GM18517 (cell line): ENCODE measurements around the gene ACHE.
"Not testable (repeated sequence)": the region's sequence is repeated elsewhere in the genome, so short reads cannot be mapped to it uniquely, and the experiment has no call there.

ENCODE experiments used
- ATAC-seq: cut with Tn5 transposase; IDR thresholded peaks from one replicate; pipeline ENCODE4 v1.9.1; 2021; ENCODE audit warnings: mild to moderate bottlenecking, moderate library complexity; ENCODE audit not compliant: unreplicated experiment

Gene ACHE

DNA sequence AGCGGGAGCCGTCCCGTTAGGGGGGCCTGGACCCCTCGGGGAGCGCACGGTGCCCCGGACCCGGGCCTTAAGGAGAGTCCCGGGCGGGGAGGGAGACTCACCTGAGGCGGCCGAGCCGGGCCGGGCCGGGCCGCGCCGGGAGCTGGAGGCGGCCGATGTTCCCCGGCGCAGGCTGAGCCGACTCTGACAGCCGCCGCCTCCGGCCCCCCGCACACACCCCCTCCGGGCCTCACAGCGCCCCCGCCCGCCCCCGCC lies at the start of gene ACHE:
TSS of gene ACHE (minus strand) at position 188 of the 255 bp plus-strand sequence. CDS start 1,656 bp downstream, outside the sequence.
- ATAC-seq = no peak

DNA sequence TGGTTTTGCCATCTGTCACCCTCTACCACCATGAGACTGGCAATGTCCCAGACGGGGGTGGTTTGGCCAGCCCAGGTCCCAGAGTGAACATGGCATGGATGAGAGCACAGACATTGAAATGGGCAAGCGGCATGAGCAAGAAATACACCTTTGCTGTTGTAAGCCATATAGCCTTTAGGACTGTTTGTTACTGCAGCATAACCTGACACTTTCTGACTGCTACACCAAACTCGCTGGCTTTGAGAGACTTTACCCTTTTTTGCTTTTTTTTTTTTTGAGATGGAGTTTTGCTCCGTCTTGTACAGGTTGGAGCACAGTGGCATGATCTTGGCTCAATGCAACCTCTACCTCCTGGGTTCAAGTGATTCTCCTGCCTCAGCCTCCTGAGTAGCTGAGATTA lies 48.5 kb upstream of the ACHE start:
- ATAC-seq = no peak

DNA sequence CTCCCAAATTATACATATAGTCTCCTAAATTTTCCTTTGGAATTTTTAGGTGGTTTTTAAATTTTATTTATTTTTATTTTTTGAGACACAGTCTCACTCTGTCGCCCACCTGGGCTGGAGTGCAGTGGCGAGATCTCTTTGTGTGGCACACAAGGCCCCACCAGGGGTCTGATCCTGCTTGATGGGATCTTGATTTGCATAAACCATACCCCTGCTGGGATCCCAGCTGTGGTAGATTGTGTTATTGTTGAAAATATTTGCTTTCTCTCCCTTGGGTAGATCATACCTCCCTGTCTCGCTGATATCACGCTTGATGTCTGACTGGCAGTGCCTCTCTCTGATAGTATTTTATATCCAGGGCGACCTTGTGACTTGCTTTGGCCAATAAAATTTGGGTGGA lies 48.0 kb upstream of the ACHE start:
- no peak for ATAC-seq

DNA sequence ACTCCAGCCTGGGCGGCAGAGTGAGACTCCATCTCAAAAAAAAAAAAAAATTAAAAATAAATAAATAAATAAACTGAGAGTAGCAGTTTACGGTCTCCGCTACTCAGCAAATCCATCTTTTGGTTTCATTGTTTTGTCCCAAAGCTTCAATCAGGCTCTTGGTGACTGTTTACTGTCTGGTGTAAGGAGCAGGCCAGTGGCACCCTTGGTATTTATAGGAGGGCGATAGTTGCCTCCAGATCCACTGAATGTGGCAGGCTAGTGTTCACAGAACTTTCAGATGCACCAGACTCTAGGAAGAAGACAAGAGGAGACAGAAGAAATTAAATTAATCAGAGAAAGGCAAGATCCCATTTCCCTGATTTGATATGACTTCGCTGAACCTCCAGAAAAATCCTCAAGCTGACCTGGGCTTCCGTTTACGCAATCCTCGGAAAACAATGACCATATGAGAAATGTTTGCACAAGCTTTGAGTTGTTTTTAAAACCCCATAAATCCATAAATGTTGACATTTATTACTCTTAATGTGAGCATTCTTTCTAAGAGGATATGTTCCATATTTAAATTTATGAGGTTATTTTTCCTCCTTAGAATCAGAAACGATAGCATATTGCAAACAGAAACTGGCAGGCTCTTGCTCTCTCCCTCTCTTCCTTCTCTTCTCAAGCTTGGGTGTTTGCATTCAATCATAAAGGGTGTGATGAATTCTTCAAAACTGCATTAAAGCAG lies 46.5 kb upstream of the ACHE start:
- no peak for ATAC-seq

DNA sequence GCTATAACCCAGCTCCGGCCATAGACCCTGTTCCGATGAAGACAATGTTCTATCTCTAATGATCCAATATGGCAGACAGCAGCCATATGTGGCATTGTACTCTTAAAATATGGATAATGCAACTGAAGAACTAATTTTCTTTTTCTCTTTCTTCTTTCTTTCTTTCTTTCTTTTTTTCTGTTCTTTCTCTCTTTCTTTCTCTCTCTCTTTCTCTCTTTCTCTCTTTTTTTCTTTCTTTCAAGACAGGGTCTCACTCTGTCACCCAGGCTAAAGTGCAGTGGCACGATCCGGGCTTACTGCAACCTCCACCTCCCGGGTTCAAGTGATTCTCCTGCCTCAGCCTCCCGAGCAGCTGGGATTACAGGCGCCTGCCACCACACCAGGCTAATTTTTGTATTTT lies 40.5 kb upstream of the ACHE start:
- not testable (repeated sequence) for ATAC-seq

DNA sequence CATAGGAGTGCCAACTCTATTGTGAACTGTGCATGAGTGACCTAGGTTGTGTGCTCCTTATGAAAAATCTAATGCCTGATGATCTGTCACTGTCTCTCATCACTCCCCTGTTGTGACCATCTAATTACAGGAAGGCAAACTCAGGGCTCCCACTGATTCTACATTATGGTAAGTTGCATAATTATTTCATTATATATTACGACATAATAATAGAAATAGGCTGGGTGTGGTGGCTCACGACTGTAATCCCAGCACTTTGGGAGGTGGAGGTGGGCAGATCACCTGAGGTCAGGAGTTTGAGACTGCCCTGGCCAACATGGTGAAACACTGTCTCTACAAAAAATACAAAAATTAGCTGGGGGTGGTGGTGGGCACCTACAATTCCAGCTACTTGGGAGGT lies 39.7 kb upstream of the ACHE start:
- not testable (repeated sequence) for ATAC-seq

DNA sequence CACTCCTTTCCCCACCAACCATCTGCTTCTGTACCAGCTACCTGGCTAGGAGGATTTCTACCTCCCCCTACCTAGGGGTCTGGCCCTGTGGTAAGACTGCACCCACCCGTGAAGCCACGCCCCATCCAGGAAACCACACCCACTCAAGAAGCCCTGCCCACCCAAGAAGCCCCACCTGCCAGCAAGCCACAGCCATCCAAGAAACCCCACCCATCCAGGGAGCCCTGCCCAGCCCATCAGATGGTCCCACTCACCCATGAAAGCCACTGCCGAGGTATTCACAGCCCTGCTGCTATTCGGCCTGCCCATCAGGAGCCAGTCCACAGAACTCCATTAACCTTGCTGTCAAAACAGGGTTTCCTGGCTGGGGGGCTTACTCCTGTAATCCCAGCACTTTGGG lies 38.0 kb upstream of the ACHE start:
- ATAC-seq = no peak

DNA sequence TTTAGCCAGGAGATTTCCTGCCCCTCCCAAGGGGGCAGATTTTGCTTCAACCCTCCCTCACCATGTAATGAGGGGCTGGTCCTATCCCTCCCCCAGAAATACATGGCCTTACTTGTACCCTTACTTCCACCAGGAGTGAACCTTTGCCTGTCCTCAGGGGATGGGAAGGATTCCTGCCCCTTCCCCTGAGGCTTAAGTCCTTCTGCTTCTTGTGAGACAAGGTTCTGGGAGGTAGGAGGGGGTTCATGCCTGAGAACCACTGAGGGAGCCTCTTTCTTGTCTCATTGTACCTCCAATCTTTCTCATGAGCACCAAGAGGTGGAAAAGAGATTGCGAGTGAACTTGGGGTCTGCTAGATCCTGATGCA lies 34.1 kb upstream of the ACHE start:
- ATAC-seq = no peak

DNA sequence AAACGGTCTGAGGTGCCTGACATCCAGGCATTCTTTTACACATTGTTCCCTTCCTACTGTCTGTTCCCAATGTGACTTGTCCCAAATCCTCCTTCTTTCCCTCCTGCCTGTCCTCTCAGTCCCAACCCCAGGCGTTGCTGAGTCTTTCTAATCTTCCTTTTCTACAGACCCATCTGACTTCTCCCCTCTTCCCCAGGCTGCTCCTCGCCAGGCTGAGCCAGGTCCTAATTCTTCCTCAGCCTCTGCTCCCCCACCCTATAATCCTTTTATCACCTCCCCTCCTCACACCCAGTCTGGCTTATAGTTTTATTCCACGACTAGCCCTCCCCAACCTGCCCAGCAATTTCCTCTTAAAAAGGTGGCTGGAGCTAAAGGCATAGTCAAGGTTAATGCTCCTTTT lies 27.9 kb upstream of the ACHE start:
- not testable (repeated sequence) for ATAC-seq

DNA sequence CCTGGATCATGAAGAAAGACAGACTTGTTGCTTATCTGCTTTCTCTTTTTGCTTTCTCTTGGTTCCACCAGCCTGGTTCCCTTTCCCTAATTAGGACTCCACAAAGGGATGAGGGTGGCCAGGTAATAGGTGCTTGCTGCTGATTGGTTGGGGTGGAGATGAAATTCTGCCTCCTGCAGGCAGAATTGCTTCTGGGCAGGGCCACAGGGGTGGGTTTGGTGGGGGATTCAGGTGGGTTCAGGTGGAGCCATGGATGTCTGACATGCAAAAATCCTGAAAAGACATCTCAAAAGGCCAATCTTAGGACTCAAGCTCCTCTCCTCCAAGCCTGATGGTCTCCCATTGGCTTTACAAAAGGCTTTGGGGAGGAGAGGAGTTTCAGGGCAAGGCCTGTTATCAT lies 25.4 kb upstream of the ACHE start:
- no peak for ATAC-seq

DNA sequence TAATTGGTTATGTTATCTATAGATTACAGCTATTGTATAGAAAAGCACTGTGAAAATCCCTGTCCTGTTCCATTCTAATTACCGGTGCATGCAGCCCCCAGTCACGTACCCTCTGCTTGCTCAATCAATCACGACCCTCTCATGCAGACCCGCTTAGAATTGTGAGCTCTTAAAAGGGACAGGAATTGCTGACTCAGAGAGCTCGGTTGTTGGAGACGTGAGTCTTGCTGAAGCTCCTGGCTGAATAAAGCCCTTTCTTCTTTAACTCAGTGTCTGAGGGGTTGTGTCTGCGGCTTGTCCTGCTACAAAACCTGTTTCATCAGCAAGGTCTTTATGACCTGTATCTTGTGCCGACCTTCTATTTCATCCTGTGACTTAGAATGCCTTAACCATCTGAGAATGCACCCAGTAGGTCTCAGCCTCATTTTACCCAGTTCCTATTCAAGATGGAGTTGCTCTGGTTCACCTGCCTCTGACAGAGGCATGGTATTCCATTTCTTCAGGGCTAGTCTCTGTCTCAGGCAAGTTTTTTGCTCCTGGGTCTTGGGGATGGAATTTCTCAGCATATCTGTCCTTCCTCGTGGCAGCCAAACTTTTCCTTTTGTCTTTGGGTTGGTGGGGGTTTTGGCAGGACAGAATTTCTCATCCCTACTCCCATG lies 24.2 kb upstream of the ACHE start:
- not testable (repeated sequence) for ATAC-seq

DNA sequence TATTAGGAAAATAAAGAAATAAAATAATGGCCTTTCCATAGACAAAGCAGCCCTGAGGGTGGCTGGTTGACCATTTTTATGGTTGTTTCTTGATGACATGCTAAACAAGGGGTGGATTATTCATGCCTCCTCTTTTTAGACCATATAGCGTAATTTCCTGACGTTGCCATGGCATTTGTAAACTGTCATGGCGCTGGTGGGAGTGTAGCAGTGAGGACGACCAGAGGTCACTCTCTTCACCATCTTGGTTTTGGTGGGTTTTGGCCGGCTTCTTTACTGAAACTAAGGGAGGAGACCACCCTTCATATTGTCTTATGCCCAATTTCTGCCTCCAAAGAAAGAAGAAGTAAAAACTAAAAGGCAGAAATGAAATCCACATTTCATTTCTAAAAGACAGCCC lies 23.6 kb upstream of the ACHE start:
- ATAC-seq = not testable (repeated sequence)

DNA sequence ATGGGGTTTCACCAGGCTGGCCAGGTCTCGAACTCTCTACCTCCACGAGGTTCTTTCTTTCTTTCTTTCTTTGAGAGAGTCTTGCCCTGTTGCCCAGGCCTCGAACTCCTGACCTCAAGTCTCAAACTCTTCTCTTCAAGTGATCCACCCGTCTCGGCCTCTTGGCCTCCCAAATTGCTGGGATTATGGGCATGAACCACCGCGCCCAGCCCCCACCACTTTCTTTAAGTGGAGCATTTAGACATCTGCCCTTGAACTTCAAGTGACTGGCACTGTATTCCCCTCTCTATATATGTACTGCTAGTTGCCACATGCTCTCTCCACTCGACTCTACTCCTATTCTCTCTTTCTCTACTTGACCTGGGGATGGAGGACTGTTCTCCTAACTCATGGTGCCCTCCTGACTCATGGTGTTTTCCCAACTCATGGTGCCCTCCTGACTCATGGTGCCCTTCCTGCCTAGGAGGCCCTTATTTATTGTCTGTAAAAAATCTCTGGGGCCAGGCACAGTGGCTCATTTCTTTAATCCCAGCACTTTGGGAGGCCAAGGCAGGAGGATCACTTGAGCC lies 19.3 kb upstream of the ACHE start:
- no peak for ATAC-seq

DNA sequence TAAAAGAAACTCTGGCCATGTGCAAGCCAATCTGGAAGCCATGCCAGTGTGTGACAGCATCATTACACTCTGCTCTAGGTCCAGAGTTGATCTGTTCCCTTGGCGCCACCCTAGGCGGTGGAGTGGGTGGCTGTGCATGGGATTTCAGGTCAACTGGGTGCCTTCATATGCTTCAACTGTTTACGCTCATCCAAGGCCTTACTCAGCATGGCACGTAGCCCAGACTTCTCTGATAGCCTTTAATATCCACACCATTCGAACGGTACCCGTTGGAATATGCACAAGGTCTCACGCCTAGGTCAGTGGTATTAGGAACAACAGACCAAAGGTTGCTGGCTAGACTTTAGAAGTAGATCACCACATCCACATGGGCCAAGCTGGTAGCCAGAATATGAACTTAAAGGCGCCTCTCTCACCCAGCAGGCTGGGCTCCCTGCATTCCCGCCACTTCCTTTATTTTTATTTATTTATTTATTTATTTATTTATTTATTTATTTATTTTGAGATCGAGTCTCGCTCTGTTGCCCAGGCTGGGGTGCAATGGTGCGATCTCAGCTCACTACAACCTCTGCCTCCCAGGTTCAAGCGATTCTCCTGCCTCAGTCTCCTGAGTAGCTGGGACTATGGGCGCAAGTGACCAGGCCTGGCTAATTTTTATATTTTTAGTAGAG lies 18.7 kb upstream of the ACHE start:
- no peak for ATAC-seq

DNA sequence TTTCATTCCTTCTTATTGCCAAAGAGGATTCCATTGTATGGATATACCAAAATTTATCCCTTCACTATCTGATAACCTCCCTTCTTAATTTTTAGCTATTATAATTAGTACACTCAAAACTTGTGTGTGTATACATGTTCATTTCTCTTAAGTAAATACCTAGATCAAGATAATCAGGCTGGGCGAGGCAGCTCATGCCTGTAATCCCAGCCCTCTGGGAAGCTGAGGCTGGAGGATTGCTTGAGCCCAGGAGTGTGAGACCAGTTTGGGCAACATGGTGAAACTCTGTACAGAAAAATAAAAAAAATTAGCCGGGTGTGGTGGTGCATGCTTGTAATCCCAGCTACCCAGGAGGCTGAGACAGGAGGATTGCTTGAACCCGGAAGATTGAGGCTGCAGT lies 15.8 kb upstream of the ACHE start:
- ATAC-seq = no peak

DNA sequence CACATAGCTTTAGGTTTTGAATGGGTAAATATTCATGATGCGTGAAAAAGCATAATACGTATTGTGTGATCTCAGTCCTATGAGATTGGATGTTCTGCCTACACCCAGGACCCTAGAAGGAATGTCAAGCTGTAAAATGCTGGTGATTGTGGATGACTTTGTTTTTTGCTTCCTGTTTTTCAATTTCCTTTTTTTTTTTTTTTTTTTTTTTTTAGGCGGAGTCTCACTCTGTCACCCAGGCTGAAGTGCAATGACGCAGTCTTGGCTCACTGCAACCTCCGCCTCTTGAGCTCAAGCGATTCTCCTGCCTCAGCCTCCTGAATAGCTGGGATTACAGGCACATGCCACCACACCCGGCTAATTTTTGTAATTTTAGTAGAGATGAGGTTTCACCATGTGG lies 14.8 kb upstream of the ACHE start:
- ATAC-seq = not testable (repeated sequence)

DNA sequence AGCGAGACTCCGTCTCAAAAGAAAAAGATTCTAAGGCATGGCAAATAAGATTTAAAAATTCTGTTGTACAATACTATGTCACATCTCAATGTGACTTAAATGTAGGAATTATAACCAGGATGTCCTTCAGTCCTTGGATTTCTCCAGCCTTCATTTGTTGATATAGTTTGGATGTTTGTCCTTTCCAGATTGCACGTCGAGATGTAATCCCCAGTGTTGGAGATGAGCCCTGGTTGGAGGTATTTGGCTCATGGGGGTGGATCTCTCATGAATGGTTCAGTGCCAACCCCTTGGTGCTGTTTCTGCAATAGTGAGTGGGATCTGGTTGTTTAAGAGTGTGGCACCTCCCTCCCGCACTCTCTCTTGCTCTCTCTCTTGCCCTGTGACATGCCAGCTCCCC lies 12.8 kb upstream of the ACHE start:
- no peak for ATAC-seq

DNA sequence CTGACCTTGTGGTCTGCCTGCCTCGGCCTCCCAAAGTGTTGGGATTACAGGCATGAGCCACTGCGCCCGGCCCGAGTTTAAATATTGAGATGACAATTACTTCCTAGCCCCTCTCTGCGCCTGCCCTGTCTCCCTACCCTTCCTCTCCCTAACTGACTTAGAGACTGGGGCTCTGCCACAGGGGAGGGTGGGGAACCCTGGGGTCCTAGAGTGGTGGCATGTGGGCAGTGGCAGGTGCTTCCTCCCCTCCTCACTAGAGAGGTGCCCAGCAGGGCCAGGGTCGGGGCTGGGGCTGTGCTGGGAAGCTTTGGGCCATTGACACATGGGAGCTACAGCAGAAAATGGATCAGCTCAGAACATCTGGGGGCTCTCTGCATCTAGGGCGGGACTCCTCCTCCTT lies 7.0 kb upstream of the ACHE start:
- no peak for ATAC-seq

DNA sequence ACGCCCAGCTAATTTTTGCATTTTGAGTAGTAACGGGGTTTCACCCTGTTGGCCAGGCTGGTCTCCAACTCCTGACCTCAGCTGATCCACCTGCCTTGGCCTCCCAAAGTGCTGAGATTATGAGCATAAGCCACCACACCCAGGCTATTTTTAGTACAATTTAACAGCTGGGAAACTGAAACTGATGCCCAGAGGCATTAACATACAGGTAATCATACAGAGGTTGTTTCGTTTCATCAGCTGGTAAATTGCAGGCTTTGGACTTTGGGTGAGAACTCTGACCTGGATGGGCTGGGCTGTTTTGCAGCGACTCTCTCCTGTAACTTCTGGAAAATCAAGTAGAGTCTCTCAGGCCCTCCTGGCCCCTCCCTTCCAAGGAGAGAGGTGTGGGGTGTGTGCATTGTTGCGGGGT lies 6.2 kb upstream of the ACHE start:
- ATAC-seq = no peak

DNA sequence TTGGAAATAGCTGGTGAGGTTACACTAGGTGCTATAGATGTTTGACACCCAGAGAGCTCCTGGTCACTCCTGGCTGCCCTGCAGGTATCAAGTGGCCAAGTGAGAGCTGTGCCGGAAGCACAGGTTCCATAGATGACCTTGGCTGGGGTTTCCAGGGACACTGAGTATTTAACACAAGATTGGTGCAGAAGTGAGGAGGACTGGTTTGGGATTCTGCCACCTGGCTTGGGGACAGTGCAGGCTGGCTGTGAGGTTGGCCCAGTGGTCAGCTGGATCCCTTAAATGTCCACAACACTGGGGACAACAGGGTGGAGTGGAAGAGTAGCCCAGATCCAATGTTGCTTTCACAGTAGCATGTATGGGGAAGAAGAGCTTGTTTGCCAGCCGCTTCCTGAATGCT lies 5.3 kb upstream of the ACHE start:
- ATAC-seq = no peak

DNA sequence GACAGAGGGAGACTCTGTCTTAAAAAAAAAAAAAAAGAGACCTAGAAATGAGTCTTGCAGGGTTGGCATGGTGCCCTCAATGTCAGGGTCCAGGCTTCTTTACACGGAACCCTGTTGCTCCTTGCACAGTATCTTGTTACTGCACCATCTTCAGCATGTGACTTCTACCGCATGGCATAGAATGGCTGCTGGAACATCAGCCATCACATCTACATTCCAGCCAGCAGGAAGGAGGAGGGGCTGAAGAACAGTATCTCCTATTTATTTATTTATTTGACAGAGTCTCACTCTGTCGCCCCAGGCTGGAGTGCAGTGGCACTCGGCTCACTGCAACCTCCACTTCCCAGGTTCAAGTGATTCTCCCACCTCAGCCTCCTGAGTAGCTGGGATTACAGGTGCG lies 3.7 kb upstream of the ACHE start:
- ATAC-seq = no peak

DNA sequence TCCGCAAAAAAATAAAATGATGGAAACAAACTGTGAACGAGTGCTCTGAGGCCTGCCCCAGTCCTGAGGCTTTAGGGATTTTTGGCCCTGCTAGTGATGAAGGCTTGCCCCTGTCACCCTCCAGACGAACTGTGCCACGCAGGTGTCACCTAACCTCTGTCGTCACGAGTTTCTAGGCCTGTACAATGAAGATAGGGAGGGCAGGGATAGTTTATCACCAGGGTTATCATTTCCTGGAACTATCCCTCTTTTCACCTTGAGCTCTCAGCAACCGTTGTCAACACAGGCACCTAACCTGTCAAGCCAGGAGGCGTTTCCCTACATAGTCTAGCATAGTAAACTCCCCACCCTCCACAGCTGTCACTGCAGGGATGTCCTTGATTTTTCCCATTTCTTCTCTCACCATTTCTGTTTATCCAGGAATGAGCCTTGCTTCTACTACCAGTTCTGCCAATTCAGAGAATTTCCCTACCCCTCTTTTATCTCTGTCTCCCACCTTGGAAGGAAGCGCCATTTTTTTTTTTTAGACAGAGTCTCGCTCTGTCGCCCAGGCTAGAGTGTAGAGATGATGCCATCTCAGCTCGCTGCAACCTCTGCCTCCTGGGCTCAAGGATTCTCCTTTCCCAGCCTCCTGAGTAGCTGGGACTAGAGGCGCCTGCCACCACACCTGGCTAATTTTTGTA lies 2.2 kb upstream of the ACHE start:
- ATAC-seq = no peak
